Psoas muscle (tissue), 8 donors: ENCODE measurements around the gene VARS1. TPM values are rescaled to one million over a fixed set of nuclear protein-coding genes. Genes with fewer than 3 reads are reported as not detected.
"Not testable (repeated sequence)": the region's sequence is repeated elsewhere in the genome, so short reads cannot be mapped to it uniquely, and the experiment has no call there.

Experiments
- ATAC-seq, 4 donors: fragments of 200-7000 bp; cut with Tn5 transposase; one replicate each; pipeline ENCODE4 v1.9.1; 2020; ENCODE audit warnings: moderate library complexity in 3 of 4, mild to moderate bottlenecking in 2 of 4
- DNase-seq, 2 donors: peaks; one replicate each; pipeline ENCODE4 v3.0.0-alpha.2; 2020
- H3K27ac ChIP-seq: fragments of 200-600 bp; one replicate; pipeline ENCODE4 v1.8.0; 2022
- H3K27me3 ChIP-seq, 3 donors: fragments of 200-600 bp in 1 of 3; one replicate each; pipeline versions ENCODE4 v1.6.1 to v1.8.0; 2013 to 2022; ENCODE audit warnings: low read length in 2 of 3, mild to moderate bottlenecking in 2 of 3, moderate library complexity in 1 of 3; ENCODE audit not compliant: insufficient read depth in 3 of 3
- H3K36me3 ChIP-seq, 2 donors: fragments of 200-600 bp in 1 of 2; one replicate each; pipeline versions ENCODE4 v1.6.1 to v1.8.0; 2013 to 2022; ENCODE audit warnings: low read depth in 1 of 2, mild to moderate bottlenecking in 1 of 2, moderate library complexity in 1 of 2; ENCODE audit not compliant: insufficient read depth in 1 of 2
- H3K4me1 ChIP-seq: fragments of 200-600 bp; one replicate; pipeline ENCODE4 v1.8.0; 2022
- H3K4me3 ChIP-seq: fragments of 200-600 bp; one replicate; pipeline ENCODE4 v1.8.0; 2022; ENCODE audit warnings: mild to moderate bottlenecking
- H3K9me3 ChIP-seq: fragments of 200-600 bp; one replicate; pipeline ENCODE4 v1.8.0; 2022
- CTCF ChIP-seq: fragments of 200-600 bp; IDR thresholded peaks from one replicate; pipeline ENCODE4 v1.8.0; 2022; ENCODE audit warnings: antibody characterized with exemption
- WGBS, 3 donors: extraction: QIAGEN DNeasy Blood & Tissue Kit; methylation state at CpG; one replicate each; pipeline versions ENCODE4 v1.1.6 to v1.1.7; 2013; 5-methylcytosine and 5-hydroxymethylcytosine counted together
- intact Hi-C, 2 donors: fragments of 100-400 bp; cut with DNase I; formaldehyde crosslinking; loops; one replicate each; pipeline versions ENCODE4 v1.11.0 to v1.14.2; 2022
- polyA plus RNA-seq, 3 donors: library from polyadenylated mRNA; stranded (reverse); fragments of 200-250 nt; gene quantifications; one replicate each; pipeline ENCODE4 v1.2.3, GENCODE V29; 2013
- total RNA-seq, 4 donors: library from RNA; stranded (reverse); fragmentation: NEBNext Ultra II Directional in 2 of 4; extraction: Animal tissue kit (Norgen Biotek cat#: 25700) in 2 of 4; gene quantifications; one replicate each; pipeline versions ENCODE4 v1.2.1 to v1.2.4, GENCODE V29; 2021 to 2023
- donor health status: healthy with polysubstance abuse.
- donor health status: DM: no; HTN: no; CAD: no; lungs with moderate emphysema.
- donor health status: Bipolar disorder and iron deficiency.
- donor health status: healthy.
- donor health status: DM: yes; HTN: yes; CAD: no.
- donor health status: DM: no; HTN: no; CAD: no.
- donor health status: DM: no; HTN: no; CAD: no.
- donor health status: DM: yes; HTN: yes; CAD: no.

The VARS1 gene
- total and polyA plus RNA-seq, 7 donors: 43.9 to 108 (median 65.2) TPM

GRCh38 chr6:31815025-31815838, 19.7 kb upstream of the VARS1 start, which contains the start of the genes HSPA1A and HSPA1L:
Gene HSPA1A, plus strand, starts transcription at chr6:31815543. Its CDS starts 214 bp downstream, at chr6:31815757.
Gene HSPA1L, minus strand, starts transcription at chr6:31815283. Its CDS starts 3,311 bp downstream, at chr6:31811972.
- DNase-seq (peak; percentile 94 to 98), ATAC-seq (peak; percentile 77 to 85 (median 80))
- intact Hi-C loops: loop anchor here in 1 of 2 donors (10.0 kb wide), 1 partner anchor 1160 kb away; no protein-coding TSS in a partner anchor
- no peaks in the 10 kb centered on the region for H3K9me3 ChIP-seq
- H3K27me3 ChIP-seq: no peaks in the 10 kb centered on the region
- peak within 1 kb of the TSS; percentile 88 for H3K27ac ChIP-seq
- H3K4me1 ChIP-seq: peaks cover 26% of the 10 kb centered on the region
- WGBS, 3 donors: 0 to 1% (median 0%) methylated on average over 54 to 56 of the region's 56 CpGs
- H3K36me3 ChIP-seq: peaks cover 0 to 1% of the 10 kb centered on the region in 2 donors
- peak within 1 kb of the TSS; percentile 76 for H3K4me3 ChIP-seq
- no peak for TF ChIP-seq CTCF

- H3K27me3 ChIP-seq: no peaks in the 10 kb centered on the region
- intact Hi-C loops: loop anchor here in 1 of 2 donors (10.0 kb wide), 1 partner anchor 1160 kb away; no protein-coding TSS in a partner anchor
- peak; percentile 95 to 97 for DNase-seq
- H3K9me3 ChIP-seq: no peaks in the 10 kb centered on the region
- H3K27ac ChIP-seq: peak overlapping the region; percentile 88
- H3K36me3 ChIP-seq: peaks cover 0 to 7% of the 10 kb centered on the region in 2 donors
- H3K4me3 ChIP-seq: peak overlapping the region; percentile 76
- 0% methylated on average over 13 of the region's 13 CpGs for WGBS, 3 donors
- no peak for TF ChIP-seq CTCF
- peaks cover 21% of the 10 kb centered on the region for H3K4me1 ChIP-seq
- ATAC-seq: peak; percentile 74 to 82 (median 78)
Observed at GRCh38 chr6:31814677-31815024, 19.1 kb upstream of the VARS1 start.

- Histone ChIP-seq H3K4me1 (peaks cover 14% of the 10 kb centered on the region), H3K36me3 (peaks cover 0 to 8% of the 10 kb centered on the region in 2 donors), H3K27ac (peak overlapping the region; percentile 88), H3K4me3 (peak overlapping the region; percentile 76), H3K27me3 (no peaks in the 10 kb centered on the region), H3K9me3 (no peaks in the 10 kb centered on the region)
- no peak for ATAC-seq
- TF ChIP-seq CTCF: no peak
- DNase-seq: no peak
- 96 to 99% (median 97%) methylated on average over 7 of the region's 7 CpGs for WGBS, 3 donors
- intact Hi-C loops: loop anchor here in 1 of 2 donors (10.0 kb wide), 1 partner anchor 1161 kb away; no protein-coding TSS in a partner anchor
Observed at GRCh38 chr6:31813465-31813849, 17.9 kb upstream of the VARS1 start.

- intact Hi-C loops: loop anchor here in 1 of 2 donors (10.0 kb wide), 1 partner anchor 1163 kb away; no protein-coding TSS in a partner anchor
- H3K4me3 ChIP-seq: no peak overlapping the region
- WGBS, 3 donors: 92 to 94% (median 93%) methylated on average over 12 of the region's 12 CpGs
- no peak for TF ChIP-seq CTCF
- H3K36me3 ChIP-seq: peaks cover 0 to 8% of the 10 kb centered on the region in 2 donors
- no peak overlapping the region for H3K27ac ChIP-seq
- no peaks in the 10 kb centered on the region for H3K27me3 ChIP-seq
- ATAC-seq: no peak
- DNase-seq: no peak
- no peaks in the 10 kb centered on the region for H3K9me3 ChIP-seq
- H3K4me1 ChIP-seq: peaks cover 17% of the 10 kb centered on the region
Observed at GRCh38 chr6:31811645-31812044, 16.1 kb upstream of the VARS1 start.

GRCh38 chr6:31808599-31808998, 13.0 kb upstream of the VARS1 start:
- H3K36me3 ChIP-seq: peaks cover 0 to 17% of the 10 kb centered on the region in 2 donors
- H3K4me3 ChIP-seq, H3K27ac ChIP-seq, ATAC-seq, H3K9me3 ChIP-seq, intact Hi-C loops, H3K27me3 ChIP-seq, DNase-seq: not testable (repeated sequence)
- H3K4me1 ChIP-seq: peaks cover 21% of the 10 kb centered on the region
- 90% methylated on average over 10 of the region's 10 CpGs for whole genome bisulfite sequencing, 3 donors
